ENCODE data around the gene FGGY. TPM values are rescaled to one million over a fixed set of nuclear protein-coding genes. Genes with fewer than 3 reads are reported as not detected.

The FGGY gene
- total RNA-seq, 1 donor from 2014 or later, result 31.2 TPM

DNA sequence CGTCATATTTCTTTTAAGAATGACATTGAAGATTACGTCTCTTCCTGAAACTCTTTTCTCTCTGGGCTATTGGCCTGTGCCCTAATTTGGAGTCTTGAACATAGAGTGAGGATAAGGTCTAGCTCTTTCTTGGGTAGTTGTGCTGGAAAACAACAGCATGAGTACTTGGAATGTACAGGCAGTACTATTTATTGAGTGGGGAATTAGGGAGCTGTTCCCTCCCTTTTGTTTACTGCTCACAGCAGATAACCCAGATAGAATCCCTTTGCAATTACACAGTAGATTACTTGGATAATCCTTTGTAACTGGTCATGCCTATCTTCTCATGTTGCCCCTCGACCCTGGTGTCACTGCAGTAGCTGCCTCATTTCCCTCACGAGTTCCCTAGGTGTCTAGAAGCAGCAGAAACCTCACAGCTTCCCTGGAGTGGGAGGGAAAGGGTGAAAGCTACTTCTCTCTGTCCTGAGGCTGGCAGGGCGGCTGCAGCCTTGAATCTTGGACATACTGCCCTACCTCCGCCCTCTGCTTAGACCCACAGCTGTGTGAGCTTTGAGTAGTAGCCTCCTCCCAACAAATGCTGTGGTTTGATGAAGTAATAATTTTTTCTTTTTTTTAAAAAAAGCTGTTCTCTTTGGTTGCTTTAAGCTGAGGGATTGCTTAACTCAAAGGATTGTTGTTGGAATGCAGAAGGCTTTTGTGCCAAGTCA is 70.6 kb downstream of the FGGY start:
- H3K4me1 ChIP-seq, result peaks cover 12% of the 10 kb centered on the region
- no peaks in the 10 kb centered on the region for H3K36me3 ChIP-seq
- H3K27me3 ChIP-seq (ENCODE audit: low read depth), result no peaks in the 10 kb centered on the region
- peak overlapping the region; percentile 71 for H3K27ac ChIP-seq (replicated peaks)
- intact Hi-C loops (cut with micrococcal nuclease), result no loop called here
- H3K9me3 ChIP-seq (replicated peaks), result no peaks in the 10 kb centered on the region
- TF ChIP-seq, protein P1, sequence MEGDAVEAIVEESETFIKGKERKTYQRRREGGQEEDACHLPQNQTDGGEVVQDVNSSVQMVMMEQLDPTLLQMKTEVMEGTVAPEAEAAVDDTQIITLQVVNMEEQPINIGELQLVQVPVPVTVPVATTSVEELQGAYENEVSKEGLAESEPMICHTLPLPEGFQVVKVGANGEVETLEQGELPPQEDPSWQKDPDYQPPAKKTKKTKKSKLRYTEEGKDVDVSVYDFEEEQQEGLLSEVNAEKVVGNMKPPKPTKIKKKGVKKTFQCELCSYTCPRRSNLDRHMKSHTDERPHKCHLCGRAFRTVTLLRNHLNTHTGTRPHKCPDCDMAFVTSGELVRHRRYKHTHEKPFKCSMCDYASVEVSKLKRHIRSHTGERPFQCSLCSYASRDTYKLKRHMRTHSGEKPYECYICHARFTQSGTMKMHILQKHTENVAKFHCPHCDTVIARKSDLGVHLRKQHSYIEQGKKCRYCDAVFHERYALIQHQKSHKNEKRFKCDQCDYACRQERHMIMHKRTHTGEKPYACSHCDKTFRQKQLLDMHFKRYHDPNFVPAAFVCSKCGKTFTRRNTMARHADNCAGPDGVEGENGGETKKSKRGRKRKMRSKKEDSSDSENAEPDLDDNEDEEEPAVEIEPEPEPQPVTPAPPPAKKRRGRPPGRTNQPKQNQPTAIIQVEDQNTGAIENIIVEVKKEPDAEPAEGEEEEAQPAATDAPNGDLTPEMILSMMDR (IDR thresholded peaks at IDR 0.05; ENCODE audit: borderline replicate concordance), result no peak
- peak; percentile 70 for DNase-seq
- no peak overlapping the region for H3K4me3 ChIP-seq

DNA sequence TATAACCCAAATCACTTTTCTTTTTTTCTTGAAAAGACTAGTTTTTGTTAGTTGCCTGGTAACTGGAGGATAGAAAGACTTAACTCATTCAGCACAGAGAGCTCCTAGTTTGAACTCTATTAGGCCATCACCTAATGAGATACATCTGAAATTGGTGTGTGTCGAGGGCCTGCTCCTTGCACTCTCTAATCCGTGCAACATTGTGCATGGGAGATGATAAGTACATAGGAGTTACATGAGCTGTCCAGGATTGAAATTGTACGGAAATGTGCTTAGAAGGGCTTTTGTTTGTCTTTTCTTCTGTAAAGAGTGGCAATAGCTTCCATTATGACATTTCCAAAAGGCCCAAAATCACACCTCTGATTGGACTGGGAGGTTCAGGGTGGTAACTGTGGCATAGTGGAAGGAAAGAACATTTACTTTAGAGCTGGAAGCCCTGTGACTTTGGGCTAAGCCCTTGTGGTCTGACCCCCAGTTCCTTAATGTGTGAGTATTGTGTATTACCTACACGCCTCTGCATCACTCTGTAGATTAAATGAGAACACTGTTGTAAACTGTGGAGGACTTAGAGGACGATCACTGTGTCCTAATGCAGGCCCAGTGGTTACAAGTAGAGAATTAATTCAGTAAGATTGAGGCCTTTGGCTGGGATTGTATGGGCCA is 71.2 kb downstream of the FGGY start:
- Histone ChIP-seq H3K9me3 (replicated peaks) (no peaks in the 10 kb centered on the region), H3K27ac (replicated peaks) (peak overlapping the region; percentile 71), H3K4me3 (no peak overlapping the region), H3K27me3 (ENCODE audit: low read depth) (no peaks in the 10 kb centered on the region), H3K36me3 (no peaks in the 10 kb centered on the region), H3K4me1 (peaks cover 12% of the 10 kb centered on the region)
- DNase-seq, result no peak
- intact Hi-C loops (cut with micrococcal nuclease), result no loop called here
- TF ChIP-seq, protein P1 (IDR thresholded peaks at IDR 0.05; ENCODE audit: borderline replicate concordance), result no peak

DNA sequence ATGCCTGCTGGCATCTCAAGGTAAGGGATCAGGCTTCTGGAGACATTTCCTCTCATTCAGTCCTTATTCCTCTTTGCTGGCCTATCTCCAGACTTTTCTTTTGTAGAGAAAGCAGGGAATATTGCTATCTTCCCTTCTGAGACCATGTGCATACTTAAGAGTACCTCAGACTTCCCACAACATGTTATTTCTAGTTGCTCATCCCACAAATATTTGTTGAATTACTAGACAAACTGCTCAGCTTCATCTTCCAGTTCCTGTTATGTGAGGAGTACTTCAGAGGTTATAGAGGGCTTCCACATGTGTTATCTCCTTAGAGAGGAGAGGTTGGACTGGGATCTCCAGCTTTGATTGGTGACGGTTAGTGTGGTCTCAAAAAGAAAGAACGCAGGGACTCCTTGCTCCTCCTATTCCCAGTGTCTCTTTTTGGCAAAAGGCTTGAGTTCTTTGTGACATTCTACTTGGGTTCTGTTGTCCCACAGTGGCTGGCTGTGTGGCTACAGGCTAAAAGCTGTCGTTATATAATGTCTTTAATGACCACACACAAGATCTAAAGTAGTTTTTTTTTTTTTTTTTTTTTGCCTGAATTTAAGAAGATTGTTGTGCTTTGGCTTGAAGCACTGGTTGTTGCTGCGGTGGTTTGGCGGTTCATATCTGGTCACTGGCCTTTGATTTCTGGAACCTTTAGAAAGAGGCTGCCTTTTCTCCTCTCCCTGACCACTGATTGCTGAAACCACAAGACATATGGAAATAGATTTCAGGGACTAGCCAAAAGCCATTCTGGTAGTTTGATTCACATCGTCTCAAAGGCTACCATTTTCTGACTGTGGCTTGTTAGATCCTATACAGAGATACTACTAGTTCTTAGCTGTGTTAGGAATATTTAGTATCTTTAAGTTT is 78.7 kb downstream of the FGGY start:
- Histone ChIP-seq H3K27me3 (ENCODE audit: low read depth) (no peaks in the 10 kb centered on the region), H3K9me3 (replicated peaks) (no peaks in the 10 kb centered on the region), H3K36me3 (peaks cover 4% of the 10 kb centered on the region), H3K27ac (replicated peaks) (peak overlapping the region; percentile 44), H3K4me1 (no peaks in the 10 kb centered on the region), H3K4me3 (no peak overlapping the region)
- TF ChIP-seq, protein P1 (IDR thresholded peaks at IDR 0.05; ENCODE audit: borderline replicate concordance), result no peak
- DNase-seq, result no peak
- intact Hi-C loops (cut with micrococcal nuclease), result no loop called here

DNA sequence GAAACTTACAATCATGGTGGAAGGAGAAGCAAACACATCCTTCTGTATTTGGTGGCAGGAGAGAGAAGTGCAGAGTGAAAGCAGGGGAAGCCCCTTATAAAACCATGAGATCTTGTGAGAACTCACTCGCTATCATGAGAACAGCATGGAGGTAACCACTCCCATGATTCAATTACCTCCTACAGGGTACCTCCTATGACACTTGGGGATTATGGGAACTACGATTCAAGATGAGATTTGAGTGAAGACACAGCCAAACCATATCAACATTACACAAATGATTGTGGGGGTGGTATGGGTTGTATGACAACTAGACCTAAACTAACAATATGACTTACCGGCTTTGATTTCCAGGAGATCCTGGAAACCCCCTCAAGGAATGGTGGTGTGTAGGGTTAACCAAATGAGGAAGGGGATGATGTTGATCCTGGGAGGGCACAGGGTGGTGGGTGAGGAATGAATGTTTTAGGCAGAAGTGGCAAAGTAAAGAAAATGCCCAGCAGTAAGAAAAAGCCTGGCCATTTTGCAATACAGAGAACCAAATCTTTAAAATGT is 80.5 kb downstream of the FGGY start:
- intact Hi-C loops (cut with micrococcal nuclease), result no loop called here
- DNase-seq, result no peak
- TF ChIP-seq, protein P1 (IDR thresholded peaks at IDR 0.05; ENCODE audit: borderline replicate concordance), result no peak

More for the DNA sequence above, 80.5 kb downstream of the FGGY start:
- Histone ChIP-seq H3K4me3 (no peak overlapping the region), H3K36me3 (peaks cover 4% of the 10 kb centered on the region), H3K9me3 (replicated peaks) (peaks cover 7% of the 10 kb centered on the region), H3K4me1 (no peaks in the 10 kb centered on the region), H3K27me3 (ENCODE audit: low read depth) (no peaks in the 10 kb centered on the region), H3K27ac (replicated peaks) (no peak overlapping the region)

Data from left ventricle myocardium inferior (tissue), 1 donor.